HEK293 (cell line): Measurements from ENCODE around the gene ASCL2.

Source experiments
- CTCF ChIA-PET: fragments of 350-600 bp; formaldehyde crosslinking; extraction: SDS; loops from one replicate; lab custom pipeline; 2021; ENCODE audit warnings: antibody characterized with exemption; lab: Yijun Ruan, JAX
- POLR2A ChIA-PET: fragments of 300-600 bp; formaldehyde crosslinking; extraction: SDS; loops from one replicate; lab custom pipeline; 2020; ENCODE audit warnings: antibody characterized with exemption, inconsistent platforms; lab: Yijun Ruan, JAX
- H3K27ac ChIP-seq: fragments of 200-500 bp; sonication (Bioruptor generic); 2 replicates; pipeline ENCODE4 v1.5.1; 2014; ENCODE audit warnings: low read depth, low read length, control low read depth, inconsistent platforms; ENCODE audit errors: extremely low read depth
- H3K36me3 ChIP-seq, 2 experiments: fragments of 200-500 bp in 1 of 2; sonication (Bioruptor generic) in 1 of 2; 1 replicate in 1 of 2; 2 replicates in 1 of 2; pipeline ENCODE4 v1.5.1; 2014 to 2017; ENCODE audit warnings: inconsistent platforms in 2 of 2, low read length in 2 of 2; ENCODE audit not compliant: control insufficient read depth in 2 of 2, insufficient read depth in 1 of 2
- H3K4me1 ChIP-seq: fragments of 200-500 bp; sonication (Bioruptor generic); 2 replicates; pipeline ENCODE4 v1.5.1; 2014; ENCODE audit warnings: mild to moderate bottlenecking, low read length, inconsistent platforms; ENCODE audit not compliant: control insufficient read depth, insufficient read depth
- H3K4me3 ChIP-seq: 2 replicates; pipeline ENCODE4 v1.5.1; 2011; ENCODE audit warnings: low read depth, mild to moderate bottlenecking, control low read depth, low read length, moderate library complexity
- H3K9me3 ChIP-seq: fragments of 200-500 bp; sonication (Bioruptor generic); 2 replicates; pipeline ENCODE4 v1.5.1; 2014; ENCODE audit warnings: low read depth, low read length, inconsistent platforms; ENCODE audit not compliant: control insufficient read depth, insufficient read depth
- BCL11B ChIP-seq: fragments of 450-650 bp; formaldehyde crosslinking; IDR thresholded peaks from 2 replicates; pipeline ENCODE4 v1.5.1; 2016; ENCODE audit warnings: low read depth, missing biosample characterization, missing genetic modification characterization
- EGR2 ChIP-seq: fragments of 450-650 bp; formaldehyde crosslinking; IDR thresholded peaks from 2 replicates; pipeline ENCODE4 v1.5.1; 2016; ENCODE audit warnings: low read depth, missing biosample characterization, missing genetic modification characterization
- GLIS1 ChIP-seq: fragments of 450-650 bp; formaldehyde crosslinking; IDR thresholded peaks from 2 replicates; pipeline ENCODE4 v1.5.1; 2016; ENCODE audit warnings: missing biosample characterization, missing genetic modification characterization
- HIC1 ChIP-seq: fragments of 450-650 bp; formaldehyde crosslinking; IDR thresholded peaks from 2 replicates; pipeline ENCODE4 v1.5.1; 2016; ENCODE audit warnings: missing biosample characterization, missing genetic modification characterization
- PBX3 ChIP-seq: sonication (generic); formaldehyde crosslinking; IDR thresholded peaks from 2 replicates; pipeline ENCODE4 v1.8.1; 2022; ENCODE audit warnings: mild to moderate bottlenecking, moderate library complexity, missing genetic modification reagents
- ZBTB10 ChIP-seq: fragments of 450-650 bp; formaldehyde crosslinking; IDR thresholded peaks from 2 replicates; pipeline ENCODE4 v1.5.1; 2016; ENCODE audit warnings: missing biosample characterization, missing genetic modification characterization
- ZBTB20 ChIP-seq: fragments of 450-650 bp; formaldehyde crosslinking; IDR thresholded peaks from 2 replicates; pipeline ENCODE4 v1.5.1; 2016; ENCODE audit warnings: missing biosample characterization, missing genetic modification characterization
- ZBTB48 ChIP-seq: fragments of 450-650 bp; formaldehyde crosslinking; IDR thresholded peaks from 2 replicates; pipeline ENCODE4 v1.5.1; 2016; ENCODE audit warnings: missing biosample characterization, missing genetic modification characterization
- ZBTB8A ChIP-seq: fragments of 450-650 bp; formaldehyde crosslinking; IDR thresholded peaks from 2 replicates; pipeline ENCODE4 v1.5.1; 2016; ENCODE audit warnings: missing biosample characterization, missing genetic modification characterization
- ZNF174 ChIP-seq: fragments of 450-650 bp; formaldehyde crosslinking; IDR thresholded peaks from 2 replicates; pipeline ENCODE4 v1.5.0; 2017; ENCODE audit warnings: missing biosample characterization, mild to moderate bottlenecking, missing genetic modification characterization
- ZNF214 ChIP-seq: fragments of 450-650 bp; formaldehyde crosslinking; IDR thresholded peaks from 2 replicates; pipeline ENCODE4 v1.5.1; 2017; ENCODE audit warnings: missing biosample characterization, mild to moderate bottlenecking, missing genetic modification characterization, borderline replicate concordance
- ZNF292 ChIP-seq: fragments of 450-650 bp; formaldehyde crosslinking; IDR thresholded peaks from 2 replicates; pipeline ENCODE4 v1.5.1; 2016; ENCODE audit warnings: low read depth, missing biosample characterization, missing genetic modification characterization, borderline replicate concordance
- ZNF488 ChIP-seq: fragments of 450-650 bp; formaldehyde crosslinking; IDR thresholded peaks from 2 replicates; pipeline ENCODE4 v1.5.1; 2016; ENCODE audit warnings: missing biosample characterization, missing genetic modification characterization
- ZNF518A ChIP-seq: fragments of 450-650 bp; formaldehyde crosslinking; conservative IDR thresholded peaks from 2 replicates; pipeline ENCODE4 v1.5.1; 2016; ENCODE audit warnings: low read depth, missing biosample characterization, missing genetic modification characterization
- ZNF596 ChIP-seq: fragments of 450-650 bp; IDR thresholded peaks from 2 replicates; pipeline ENCODE4 v1.5.0; 2018; ENCODE audit warnings: missing biosample characterization, mild to moderate bottlenecking, missing genetic modification characterization, moderate library complexity
- ZNF626 ChIP-seq: fragments of 450-650 bp; sonication (Bioruptor Pico); formaldehyde crosslinking; IDR thresholded peaks from 2 replicates; pipeline ENCODE4 v1.5.1; 2018; ENCODE audit warnings: missing biosample characterization, missing genetic modification characterization, inconsistent platforms
- ZNF704 ChIP-seq: fragments of 450-650 bp; formaldehyde crosslinking; IDR thresholded peaks from 2 replicates; pipeline ENCODE4 v1.5.1; 2016; ENCODE audit warnings: missing biosample characterization, missing genetic modification characterization
- ZNF777 ChIP-seq: fragments of 450-650 bp; formaldehyde crosslinking; IDR thresholded peaks from 2 replicates; pipeline ENCODE4 v1.5.1; 2017; ENCODE audit warnings: missing biosample characterization, missing genetic modification characterization, borderline replicate concordance

Gene ASCL2

GRCh38 chr11:2312232-2313042 is 42.0 kb upstream of the ASCL2 start (continued):
- TF ChIP-seq ZNF174 (tag by site-specific recombination) (no peak), EGR2 (tag by site-specific recombination) (no peak), GLIS1 (tag by site-specific recombination) (no peak), ZNF777 (tag by site-specific recombination) (no peak), ZNF292 (tag by site-specific recombination) (no peak), ZNF518A (no peak), ZBTB20 (no peak), ZBTB8A (tag by site-specific recombination) (no peak), ZBTB48 (tag by site-specific recombination) (no peak)

- peaks cover 2% of the 10 kb centered on the region; the same call in 1 of the 2 replicates for H3K4me1 ChIP-seq
- H3K9me3 ChIP-seq = no peaks in the 10 kb centered on the region
- H3K4me3 ChIP-seq = no peak overlapping the region
- POLR2A ChIA-PET = interaction anchor here (1.4 to 1.6 kb wide), 2 partner anchors 66 to 89 kb away, joined by 3 to 6 read pairs; partner anchors contain the start of gene TSSC4
- H3K27ac ChIP-seq = no peak overlapping the region
- CTCF ChIA-PET = interaction anchor here (0.5 to 6.8 kb wide), 4 partner anchors 10 to 626 kb away, joined by 3 to 47 read pairs (median 4); no protein-coding TSS in a partner anchor
- no peaks in the 10 kb centered on the region for H3K36me3 ChIP-seq
- TF ChIP-seq ZBTB10 (tag by site-specific recombination) = no peak
- no peak for TF ChIP-seq ZNF704
- no peak for TF ChIP-seq ZNF214
- TF ChIP-seq HIC1 = no peak
- TF ChIP-seq ZNF488 (tag by site-specific recombination) = no peak
- no peak for TF ChIP-seq ZNF626
- TF ChIP-seq ZBTB48 (tag by site-specific recombination) = no peak
- TF ChIP-seq BCL11B (tag by site-specific recombination) = no peak
- no peak for TF ChIP-seq PBX3 (CRISPR knock-in tag)
- TF ChIP-seq ZNF596 (tag by site-specific recombination) = no peak
These were observed 41.2 kb upstream of the ASCL2 start for GRCh38 chr11:2311353-2312133.
